PC-9 (cell line): ENCODE data around the gene CTXND1.
"Not testable (repeated sequence)": the region's sequence is repeated elsewhere in the genome, so short reads cannot be mapped to it uniquely, and the experiment has no call there.

Source experiments
- EZH2 ChIP-seq: fragments of 200-600 bp; sonication (generic); IDR thresholded peaks from 2 replicates; pipeline ENCODE4 v1.8.0; 2017; ENCODE audit warnings: antibody characterized with exemption, low read depth
- TF ChIP-seq, protein P1 (sequence below): fragments of 200-600 bp; sonication (generic); conservative IDR thresholded peaks from 2 replicates; pipeline ENCODE4 v1.6.1; 2017; ENCODE audit warnings: mixed run types, antibody characterized with exemption, mild to moderate bottlenecking, moderate library complexity

DNA sequence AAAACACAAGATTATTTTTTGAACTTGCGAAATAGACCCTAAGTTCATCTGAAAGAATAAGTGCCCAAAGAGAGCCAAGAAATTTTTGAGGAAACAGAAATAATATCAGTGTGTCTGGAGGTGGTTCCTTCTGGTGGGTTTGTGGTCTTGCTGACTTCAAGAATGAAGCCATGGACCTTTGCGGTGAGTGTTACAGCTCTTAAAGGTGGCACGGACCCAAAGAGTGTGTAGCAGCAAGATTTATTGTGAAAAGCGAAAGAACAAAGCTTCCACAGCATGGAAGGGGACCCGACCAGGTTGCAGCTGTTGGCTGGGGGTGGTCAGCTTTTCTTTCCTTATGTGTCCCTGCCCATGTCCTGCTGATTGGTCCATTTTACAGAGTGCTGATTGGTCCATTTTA, 38.9 kb upstream of the CTXND1 start:
- TF ChIP-seq, protein P1, sequence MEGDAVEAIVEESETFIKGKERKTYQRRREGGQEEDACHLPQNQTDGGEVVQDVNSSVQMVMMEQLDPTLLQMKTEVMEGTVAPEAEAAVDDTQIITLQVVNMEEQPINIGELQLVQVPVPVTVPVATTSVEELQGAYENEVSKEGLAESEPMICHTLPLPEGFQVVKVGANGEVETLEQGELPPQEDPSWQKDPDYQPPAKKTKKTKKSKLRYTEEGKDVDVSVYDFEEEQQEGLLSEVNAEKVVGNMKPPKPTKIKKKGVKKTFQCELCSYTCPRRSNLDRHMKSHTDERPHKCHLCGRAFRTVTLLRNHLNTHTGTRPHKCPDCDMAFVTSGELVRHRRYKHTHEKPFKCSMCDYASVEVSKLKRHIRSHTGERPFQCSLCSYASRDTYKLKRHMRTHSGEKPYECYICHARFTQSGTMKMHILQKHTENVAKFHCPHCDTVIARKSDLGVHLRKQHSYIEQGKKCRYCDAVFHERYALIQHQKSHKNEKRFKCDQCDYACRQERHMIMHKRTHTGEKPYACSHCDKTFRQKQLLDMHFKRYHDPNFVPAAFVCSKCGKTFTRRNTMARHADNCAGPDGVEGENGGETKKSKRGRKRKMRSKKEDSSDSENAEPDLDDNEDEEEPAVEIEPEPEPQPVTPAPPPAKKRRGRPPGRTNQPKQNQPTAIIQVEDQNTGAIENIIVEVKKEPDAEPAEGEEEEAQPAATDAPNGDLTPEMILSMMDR = not testable (repeated sequence)
- not testable (repeated sequence) for TF ChIP-seq EZH2
